GM19468 (cell line): Measurements from ENCODE around the gene IRF7.

Source experiments
- ATAC-seq: cut with Tn5 transposase; IDR thresholded peaks from one replicate; pipeline ENCODE4 v1.9.1; 2021; ENCODE audit warnings: mild to moderate bottlenecking, moderate library complexity, moderate number of reproducible peaks; ENCODE audit not compliant: unreplicated experiment; ENCODE audit errors: extremely low read depth

Gene IRF7

DNA sequence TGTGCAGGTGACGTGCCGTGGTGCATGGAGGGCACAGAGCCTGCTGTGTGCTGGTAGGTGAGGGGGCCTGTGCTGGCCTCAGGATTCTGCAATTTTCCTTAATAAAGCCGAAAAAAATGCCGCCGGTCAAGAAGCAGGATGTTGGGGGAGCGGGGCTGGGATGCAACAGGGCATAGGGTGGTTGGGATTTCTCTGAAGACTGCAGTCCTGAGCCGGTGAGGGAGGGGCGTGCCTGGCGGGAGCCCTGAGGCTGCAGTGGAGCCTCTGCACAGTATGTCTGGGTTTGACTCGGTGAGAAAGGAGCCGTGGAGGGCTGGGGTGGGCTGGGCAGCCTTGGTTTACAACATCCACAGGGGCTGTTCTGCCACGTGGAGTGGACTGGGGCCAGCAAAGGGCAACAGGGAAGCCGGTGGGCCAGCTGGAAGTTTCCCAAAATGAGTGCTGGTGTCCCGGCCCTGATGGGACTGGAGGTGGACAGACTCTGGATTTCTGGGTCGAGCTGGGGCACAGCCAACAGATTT lies 7.7 kb upstream of the IRF7 start:
- no peak for ATAC-seq

- ATAC-seq = no peak
Observed at GRCh38 chr11:621838-622237, 6.1 kb upstream of the IRF7 start.

DNA sequence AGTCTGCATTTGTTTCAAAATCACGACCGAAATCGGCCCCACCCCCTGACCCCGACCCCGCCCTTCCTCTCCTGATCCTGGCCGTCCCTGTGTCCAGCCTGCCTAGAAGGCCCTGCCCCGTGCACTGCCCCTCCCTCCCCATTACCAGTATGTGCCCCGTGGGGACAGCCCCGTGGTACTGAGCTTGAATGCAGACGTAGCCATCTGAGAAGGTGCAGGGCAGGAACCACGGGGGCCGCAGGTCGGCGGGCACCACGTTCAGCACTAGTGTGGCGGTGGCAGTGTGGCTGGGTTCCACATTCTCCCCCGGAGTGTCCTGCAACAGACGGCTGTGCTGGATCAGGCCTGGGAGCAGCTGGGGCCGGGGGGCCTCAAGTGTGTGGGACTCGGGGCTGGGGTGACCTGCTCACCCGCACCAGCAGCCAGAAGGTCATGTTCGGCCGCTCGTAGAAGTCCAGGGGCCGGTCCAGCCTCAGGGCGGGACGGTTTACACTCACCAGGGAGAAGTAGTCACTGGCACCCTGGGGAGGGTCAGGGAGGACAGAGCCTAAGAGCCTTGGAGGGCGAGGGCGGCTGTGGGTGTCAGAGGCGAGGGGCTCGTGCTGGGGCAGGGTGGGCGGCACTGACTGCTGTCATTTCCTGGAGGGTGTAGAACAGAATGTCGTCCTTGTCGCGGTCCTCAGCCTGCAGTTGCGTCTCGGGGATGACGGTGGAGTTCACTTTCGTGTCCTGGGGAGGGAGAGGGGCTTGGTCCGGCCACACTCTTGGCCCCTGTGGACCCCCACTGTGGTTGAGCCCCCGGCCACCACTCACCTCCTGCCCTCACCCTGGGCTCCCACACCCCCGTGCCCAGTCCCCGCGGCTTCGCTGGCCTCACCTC lies 5.4 kb upstream of the IRF7 start:
- no peak for ATAC-seq

DNA sequence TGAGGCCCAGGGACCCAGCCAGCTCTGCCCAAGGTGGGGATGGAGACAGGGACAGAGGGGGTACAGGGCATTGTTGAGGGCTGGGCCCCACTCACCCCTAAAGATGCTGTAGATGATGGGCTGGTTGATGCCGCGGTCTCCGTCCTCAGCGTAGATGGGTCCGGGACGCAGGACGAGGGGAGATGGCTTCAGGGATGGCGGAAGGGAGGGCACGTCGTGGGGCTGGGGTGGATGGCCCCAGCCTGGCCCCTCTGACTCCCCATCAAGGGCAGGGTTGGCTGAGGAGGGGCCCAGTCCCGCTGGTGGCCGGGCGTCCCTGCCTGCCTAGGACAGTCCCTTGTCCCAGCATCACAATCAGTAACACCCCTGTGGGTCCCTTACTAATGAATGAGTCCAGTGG lies 4.5 kb upstream of the IRF7 start:
- ATAC-seq = no peak

DNA sequence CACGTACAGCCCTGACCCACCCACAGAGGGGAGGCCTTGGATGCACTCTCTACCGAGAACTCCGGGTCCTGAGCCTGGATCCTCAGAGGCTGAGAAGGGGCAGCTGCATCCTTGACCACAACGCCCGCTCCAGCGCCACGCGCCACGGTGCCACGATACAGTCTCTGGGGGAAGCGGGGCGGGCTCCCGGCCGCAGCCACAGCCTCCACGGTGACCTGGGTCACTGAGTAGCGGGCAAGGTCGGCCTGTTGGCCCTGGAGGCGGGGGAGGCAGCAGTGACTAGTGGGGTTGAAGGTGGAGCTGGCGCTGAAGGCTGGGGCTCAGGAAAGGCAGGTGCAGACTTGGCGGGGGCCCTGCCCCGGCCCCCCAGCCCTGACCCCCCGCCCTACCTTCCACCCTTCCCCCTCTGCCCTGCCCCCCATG lies 3.9 kb upstream of the IRF7 start:
- no peak for ATAC-seq

DNA sequence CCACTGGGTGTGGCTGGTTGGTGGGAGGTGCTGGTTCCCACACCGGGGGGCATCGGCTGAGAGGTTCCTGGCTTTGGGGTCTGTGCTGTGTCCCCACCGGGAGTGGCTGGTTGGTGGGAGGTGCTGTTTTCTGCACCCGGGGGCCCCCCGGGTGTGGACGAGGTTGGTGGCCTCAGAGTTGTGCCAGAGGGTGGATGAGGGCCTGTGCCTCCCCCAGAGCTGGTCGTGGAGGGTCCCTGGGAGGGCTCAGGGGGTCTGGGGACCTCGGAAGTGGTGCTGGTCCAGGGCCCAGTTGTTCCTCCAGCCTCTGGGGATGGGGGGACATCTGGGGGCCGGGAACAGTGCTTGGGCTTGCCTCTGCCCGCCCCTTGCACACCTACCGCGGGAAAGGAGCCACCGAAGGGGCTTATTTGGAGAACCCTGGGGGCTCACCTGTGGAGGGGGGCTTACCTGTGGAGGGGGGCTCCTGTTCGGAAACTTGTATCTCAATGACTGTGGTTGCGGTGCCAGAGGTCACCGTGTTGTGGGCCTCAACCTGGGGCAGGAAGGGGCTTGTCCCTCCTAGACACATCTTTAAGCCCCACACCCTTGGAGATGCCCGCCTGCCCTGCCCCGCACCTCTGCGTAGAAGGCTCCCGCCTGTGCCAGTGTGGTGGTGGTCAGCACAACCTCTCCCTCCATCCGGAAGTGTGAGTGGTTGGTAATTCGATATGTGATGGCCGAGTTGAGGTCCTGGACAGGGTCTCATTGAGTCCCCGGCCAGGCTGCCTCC lies 3.3 kb upstream of the IRF7 start:
- ATAC-seq = no peak

DNA sequence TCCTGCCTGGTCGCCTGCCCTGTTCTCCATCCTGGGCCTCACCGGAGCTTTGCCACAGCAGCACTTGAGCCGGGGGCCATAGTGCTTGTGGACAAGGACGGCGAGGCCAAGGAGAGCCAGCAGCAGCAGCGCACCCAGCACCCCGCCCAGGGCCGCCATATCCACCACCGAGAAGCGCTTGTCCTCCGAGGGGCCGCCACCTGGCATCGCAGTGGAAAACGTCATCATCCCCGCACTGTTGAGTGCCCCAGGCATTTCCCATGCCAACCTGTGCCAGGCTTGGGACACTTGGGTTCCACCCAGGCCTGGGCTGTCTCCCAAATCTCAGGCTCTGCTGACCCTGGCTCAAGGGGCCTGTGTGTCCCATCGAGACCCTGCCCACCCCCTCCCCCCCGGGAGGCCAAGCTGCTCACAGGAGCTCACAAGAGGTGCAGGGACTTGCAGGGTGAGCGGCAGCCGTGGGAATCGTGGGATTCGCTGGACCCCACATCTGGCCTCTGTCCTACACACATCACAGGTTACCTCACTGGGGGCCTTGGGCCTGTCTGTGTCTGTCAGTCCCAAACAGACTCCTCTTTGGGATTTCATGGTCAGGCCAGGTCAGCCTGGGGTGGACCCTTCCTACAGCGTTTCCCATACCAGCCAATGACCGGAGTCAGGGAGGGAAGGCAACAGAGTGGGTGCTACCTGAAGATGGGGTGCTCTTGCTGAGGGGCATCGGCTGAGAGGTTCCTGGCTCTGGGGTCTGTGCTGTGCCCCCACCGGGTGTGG lies 2.3 kb upstream of the IRF7 start:
- ATAC-seq = no peak

GRCh38 chr11:617199-617911 lies 1.6 kb upstream of the IRF7 start:
- ATAC-seq = no peak

DNA sequence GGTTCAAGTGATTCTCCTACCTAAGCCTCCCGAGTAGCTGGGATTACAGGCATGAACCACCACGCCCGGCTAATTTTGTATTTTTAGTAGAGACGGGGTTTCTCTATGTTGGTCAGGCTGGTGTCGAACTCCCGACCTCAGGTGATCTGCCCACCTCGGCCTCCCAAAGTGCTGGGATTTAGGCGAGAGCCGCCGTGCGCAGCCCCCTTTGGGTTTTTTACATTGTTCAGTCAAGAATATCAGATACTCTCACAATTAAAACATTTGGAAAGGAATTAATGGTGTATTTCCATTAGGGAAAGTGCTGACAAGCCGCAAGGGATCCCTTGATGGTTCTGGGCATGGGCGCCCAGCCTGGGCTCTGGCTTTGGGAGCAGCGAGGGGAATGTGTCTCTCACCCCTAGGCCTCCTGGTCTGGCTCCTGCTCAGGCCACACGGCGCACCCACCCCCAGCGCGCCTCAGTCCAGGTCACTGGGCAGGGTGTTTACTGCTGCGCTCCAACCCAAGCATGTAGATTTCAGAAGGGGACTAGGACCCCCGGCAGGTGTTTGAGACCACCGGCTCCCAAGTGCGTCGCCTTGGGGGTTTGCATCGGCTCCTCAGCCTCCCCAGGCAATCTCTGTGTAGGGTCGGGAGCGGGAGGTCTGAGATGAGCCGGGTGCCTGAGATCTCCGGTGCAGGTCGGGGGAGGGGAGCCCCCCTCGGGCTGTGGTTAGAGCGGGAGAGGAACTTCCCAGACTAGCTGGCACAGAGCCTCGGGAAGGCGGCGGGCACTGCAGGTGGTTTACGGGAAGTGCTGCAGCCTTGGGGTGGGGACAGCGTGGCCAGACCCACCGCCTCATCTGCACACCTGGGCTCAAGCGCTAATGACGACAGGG lies 809 bp upstream of the IRF7 start:
- ATAC-seq = no peak

GRCh38 chr11:614623-615503 lies 887 bp downstream of the IRF7 start:
- peak; percentile 5 for ATAC-seq

GRCh38 chr11:614021-614622 lies 1.6 kb downstream of the IRF7 start:
- no peak for ATAC-seq

DNA sequence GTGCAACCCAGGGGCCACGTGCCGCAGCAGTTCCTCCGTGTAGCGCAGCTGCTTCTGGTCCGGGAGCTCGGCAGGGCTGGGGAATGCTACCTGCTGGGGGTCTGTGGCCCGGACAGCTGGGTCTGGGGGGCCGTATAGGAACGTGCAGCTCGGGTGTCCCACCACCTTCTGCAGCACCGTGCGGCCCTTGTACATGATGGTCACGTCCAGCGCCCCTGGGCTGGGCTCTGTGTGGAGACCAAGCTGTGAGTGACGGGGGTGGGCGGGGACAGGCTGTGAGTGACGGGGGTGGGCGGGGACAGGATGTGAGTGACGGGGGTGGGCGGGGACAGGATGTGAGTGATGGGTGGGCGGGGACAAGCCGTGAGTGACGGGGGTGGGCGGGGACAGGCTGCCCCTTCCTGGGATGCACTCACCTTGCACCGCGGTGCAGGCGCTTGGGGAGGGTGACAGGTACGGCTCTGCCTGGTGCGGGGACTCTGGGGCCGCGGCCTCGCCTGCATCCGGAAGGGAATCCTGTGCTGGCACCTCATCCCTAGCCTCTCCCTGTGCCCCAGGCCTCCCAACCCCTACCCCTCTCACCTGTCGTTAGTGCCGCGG lies 2.3 kb downstream of the IRF7 start:
- ATAC-seq = no peak

- no peak for ATAC-seq
Observed at GRCh38 chr11:612961-613300, 2.8 kb downstream of the IRF7 start.

DNA sequence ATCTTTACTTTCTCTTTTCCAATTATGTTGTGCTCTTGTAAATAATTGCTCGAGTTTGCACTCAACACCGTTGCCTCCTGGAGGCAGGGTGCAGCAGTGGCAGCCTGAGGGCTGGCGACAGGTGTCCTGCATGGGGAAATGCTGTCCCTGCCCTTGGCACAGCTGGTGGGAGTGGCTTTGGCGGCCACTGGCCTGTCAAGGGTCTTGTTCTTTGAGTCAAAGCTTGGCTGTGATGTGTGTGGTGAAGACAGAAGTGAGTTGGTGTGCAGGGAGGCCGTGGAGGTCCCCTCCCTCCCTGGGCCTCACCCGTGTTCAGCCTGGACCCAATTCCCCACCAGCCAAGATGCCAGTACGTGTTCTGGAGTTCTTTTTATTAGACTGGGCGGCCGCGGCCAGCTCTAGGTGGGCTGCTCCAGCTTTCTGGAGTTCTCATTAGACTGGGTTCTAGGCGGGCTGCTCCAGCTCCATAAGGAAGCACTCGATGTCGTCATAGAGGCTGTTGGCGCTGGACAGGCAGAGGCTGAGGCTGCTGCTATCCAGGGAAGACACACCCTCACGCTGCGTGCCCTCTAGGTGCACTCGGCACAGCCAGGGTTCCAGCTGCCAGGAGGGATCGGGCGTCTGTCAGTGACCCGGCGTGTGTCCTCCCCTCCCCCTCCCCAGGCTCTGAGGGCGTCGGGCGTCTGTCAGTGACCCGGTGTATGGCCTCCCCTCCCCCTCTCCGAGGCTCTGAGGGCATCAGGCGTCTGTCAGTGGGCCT lies 3.4 kb downstream of the IRF7 start:
- ATAC-seq = no peak

- ATAC-seq = no peak
Observed at GRCh38 chr11:611001-611996, 4.5 kb downstream of the IRF7 start.
